Measurements from ENCODE around the gene SKI. TPM values are rescaled to one million over a fixed set of nuclear protein-coding genes. Genes with fewer than 3 reads are reported as not detected.

Gene SKI
- total RNA-seq (2022; extraction: Qiagen RNA extraction; ENCODE audit: low read depth) = 16.8 to 27.1 TPM (median 25.8 TPM) in 5 replicates

DNA sequence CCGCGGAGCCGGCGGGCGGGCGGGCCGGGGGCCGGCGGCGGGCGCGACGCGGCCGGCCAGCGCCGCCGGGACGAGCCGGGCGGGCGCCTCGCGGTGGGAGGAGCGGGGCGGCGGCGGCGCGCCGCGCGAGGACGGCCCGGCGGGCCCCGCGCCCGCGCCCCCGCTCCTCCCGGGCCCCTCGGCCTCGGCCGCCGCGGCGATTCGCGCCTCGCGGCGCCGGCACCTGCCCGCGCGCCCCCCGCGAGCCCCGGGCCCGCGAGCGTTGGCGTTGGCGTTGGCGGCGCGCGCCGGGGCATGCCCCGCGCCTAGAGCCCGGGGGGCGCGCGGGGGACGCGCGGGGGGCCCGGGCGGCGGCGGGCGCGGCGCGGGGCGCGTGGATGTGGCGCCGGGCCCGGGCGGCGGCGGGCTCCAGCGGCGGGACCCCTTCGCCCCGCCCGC, at the start of gene SKI:
SKI (plus strand) TSS at position 163 of the 438 bp plus-strand sequence. CDS start 448 bp downstream, outside the sequence.

DNA sequence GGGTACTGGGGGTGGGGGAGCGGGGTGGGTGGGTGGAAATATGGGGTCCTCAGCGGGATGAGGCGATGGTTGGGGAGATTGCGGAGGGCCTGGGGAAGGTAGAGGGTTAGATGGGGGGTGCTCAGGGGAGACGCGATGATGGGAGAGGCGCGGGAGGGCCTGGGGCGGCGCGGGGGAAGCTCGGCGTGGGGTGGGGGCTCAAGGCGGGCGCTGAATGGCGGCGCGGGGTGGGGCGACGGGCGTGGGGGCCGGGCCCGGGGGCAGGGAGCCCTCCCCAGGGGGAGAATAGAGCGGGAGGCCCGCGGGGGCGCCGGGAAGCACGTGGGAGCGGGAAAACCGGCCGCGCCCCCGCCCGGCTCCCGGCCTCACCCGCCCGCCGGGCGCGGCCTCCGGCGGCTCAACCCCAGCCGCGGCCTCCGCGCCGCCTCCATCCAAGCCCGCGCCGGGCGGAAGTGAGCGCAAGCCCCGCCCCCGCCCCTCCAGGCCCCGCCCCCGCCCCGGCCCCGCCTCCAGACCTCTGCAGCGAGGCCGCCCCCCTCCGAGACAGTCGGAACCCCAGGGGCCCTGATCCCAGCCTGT, 33.7 kb upstream of the SKI start, which contains the start of gene FAAP20:
FAAP20 (minus strand) TSS at position 454 of the 579 bp plus-strand sequence; CDS start at position 431, 23 bp downstream.

Other genes with a start within 250 kb of the SKI start
- 0.02 to 0.07 TPM in 2 of 5 replicates, not detected in the others for gene CFAP74, start 224.5 kb upstream of the SKI start, total RNA-seq (2022; extraction: Qiagen RNA extraction; ENCODE audit: low read depth)
- 0.19 to 0.83 TPM (median 0.41 TPM) in 5 replicates for gene GABRD, start 209.0 kb upstream of the SKI start, total RNA-seq (2022; extraction: Qiagen RNA extraction; ENCODE audit: low read depth)
- gene PRKCZ, start 177.9 kb upstream of the SKI start, total RNA-seq (2022; extraction: Qiagen RNA extraction; ENCODE audit: low read depth) = 7.0 to 11.7 TPM (median 10.3 TPM) in 5 replicates
- 27.3 to 65.5 TPM (median 52.8 TPM) in 5 replicates for gene FAAP20, start 33.5 kb upstream of the SKI start, total RNA-seq (2022; extraction: Qiagen RNA extraction; ENCODE audit: low read depth)
- 5.3 to 9.2 TPM (median 6.6 TPM) in 5 replicates for gene MORN1, start 163.2 kb downstream of the SKI start, total RNA-seq (2022; extraction: Qiagen RNA extraction; ENCODE audit: low read depth)
- gene RER1, start 163.5 kb downstream of the SKI start, total RNA-seq (2022; extraction: Qiagen RNA extraction; ENCODE audit: low read depth) = 109 to 128 TPM (median 121 TPM) in 5 replicates
- gene PEX10, start 184.2 kb downstream of the SKI start, total RNA-seq (2022; extraction: Qiagen RNA extraction; ENCODE audit: low read depth) = 14.7 to 24.3 TPM (median 22.4 TPM) in 5 replicates
- gene PLCH2, start 248.0 kb downstream of the SKI start, total RNA-seq (2022; extraction: Qiagen RNA extraction; ENCODE audit: low read depth) = 0.23 to 0.48 TPM (median 0.25 TPM) in 5 replicates